Measurements from ENCODE around the gene KCNJ12. TPM values are rescaled to one million over a fixed set of nuclear protein-coding genes. Genes with fewer than 3 reads are reported as not detected.

Gene KCNJ12
- total and polyA plus RNA-seq, 2 of the 4 experiments (the other 2 are of a cell fraction), result under 0.01 to 0.10 TPM

DNA sequence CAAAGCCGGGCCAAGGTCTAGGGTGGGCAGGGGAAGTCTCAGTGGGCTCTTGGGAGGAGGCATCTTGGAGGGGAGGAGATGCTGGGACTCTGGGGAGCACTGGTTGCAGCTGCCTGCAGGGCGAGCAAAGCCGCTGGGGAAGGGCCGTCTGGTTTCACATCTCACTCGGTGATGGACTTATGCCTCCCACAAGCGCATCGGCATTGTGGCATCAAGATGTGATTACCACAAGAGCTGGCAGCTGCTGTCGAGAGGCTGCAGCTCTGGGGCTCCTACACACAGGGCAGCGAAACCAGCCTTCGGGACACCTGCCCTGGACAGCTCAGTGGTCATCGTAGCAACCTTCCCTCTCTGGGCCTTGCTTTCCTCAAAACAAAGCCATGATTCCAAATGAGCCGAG, 3.1 kb upstream of the KCNJ12 start:
- Histone ChIP-seq H3K23ac (ENCODE audit: low read depth, low read length) (no peak overlapping the region), H2BK5ac (ENCODE audit: low read depth, low read length, poor library complexity, severe bottlenecking) (no peak overlapping the region), H3K9me1 (ENCODE audit: insufficient read depth, low read length) (no peaks in the 10 kb centered on the region), H3K4ac (ENCODE audit: low read depth, low read length) (no peak overlapping the region), H4K8ac (ENCODE audit: low read depth in 2 of 2, low read length in 2 of 2) (no peak overlapping the region), H3K27ac (ENCODE audit: insufficient read depth, low read length) (no peak overlapping the region), H2BK120ac (ENCODE audit: low read depth, low read length) (no peak overlapping the region), H2BK15ac (ENCODE audit: low read depth, low read length) (no peak overlapping the region), H3K18ac (ENCODE audit: low read depth, low read length) (no peak overlapping the region), H3K79me1 (ENCODE audit: low read depth in 1 of 2, low read length in 2 of 2) (no peaks in the 10 kb centered on the region), H2AK5ac (ENCODE audit: low read depth, low read length) (no peak overlapping the region), H4K91ac (ENCODE audit: insufficient read depth, low read depth, low read length) (no peak overlapping the region), H3K9ac (ENCODE audit: low read depth, low read length) (no peak overlapping the region), H2BK20ac (ENCODE audit: low read depth, low read length) (no peak overlapping the region), H4K20me1 (ENCODE audit: insufficient read depth, low read length) (no peaks in the 10 kb centered on the region; the same call in 1 of the 2 replicates), H3K4me2 (ENCODE audit: low read depth, low read length) (no peak overlapping the region), H3K9me3 (ENCODE audit: control insufficient read depth, insufficient read depth, low read length) (no peaks in the 10 kb centered on the region), H3K56ac (ENCODE audit: extremely low read depth, insufficient read depth, low read length) (no peak overlapping the region), H3K4me1 (ENCODE audit: control insufficient read depth, insufficient read depth, low read length) (peaks cover 4% of the 10 kb centered on the region; the same call in 1 of the 2 replicates), H4K5ac (ENCODE audit: low read depth, low read length) (no peak overlapping the region), H3K14ac (replicated peaks; ENCODE audit: low read depth, low read length) (no peak overlapping the region), H3K27me3 (ENCODE audit: control insufficient read depth, insufficient read depth, low read length) (peaks cover 64% of the 10 kb centered on the region), H2AFZ (replicated peaks; ENCODE audit: low read length, poor library complexity) (no peak overlapping the region), H3K36me3 (ENCODE audit: control insufficient read depth, insufficient read depth, low read length) (no peaks in the 10 kb centered on the region), H2AK9ac (replicated peaks; ENCODE audit: low read depth, low read length, poor library complexity) (no peak overlapping the region), H3K4me3 (ENCODE audit: insufficient read depth, low read depth, low read length) (no peak overlapping the region)
- dilution Hi-C loops (cut with HindIII; ENCODE audit: low sequenced_read_pairs, unreplicated experiment), result no loop called here
- TF ChIP-seq, protein P1, sequence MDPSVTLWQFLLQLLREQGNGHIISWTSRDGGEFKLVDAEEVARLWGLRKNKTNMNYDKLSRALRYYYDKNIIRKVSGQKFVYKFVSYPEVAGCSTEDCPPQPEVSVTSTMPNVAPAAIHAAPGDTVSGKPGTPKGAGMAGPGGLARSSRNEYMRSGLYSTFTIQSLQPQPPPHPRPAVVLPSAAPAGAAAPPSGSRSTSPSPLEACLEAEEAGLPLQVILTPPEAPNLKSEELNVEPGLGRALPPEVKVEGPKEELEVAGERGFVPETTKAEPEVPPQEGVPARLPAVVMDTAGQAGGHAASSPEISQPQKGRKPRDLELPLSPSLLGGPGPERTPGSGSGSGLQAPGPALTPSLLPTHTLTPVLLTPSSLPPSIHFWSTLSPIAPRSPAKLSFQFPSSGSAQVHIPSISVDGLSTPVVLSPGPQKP (IDR thresholded peaks at IDR 0.05; ENCODE audit: borderline replicate concordance, low read depth, low read length), result no peak
- no peak for TF ChIP-seq CEBPB (IDR thresholded peaks at IDR 0.05; ENCODE audit: low read depth, low read length)
- no peak for TF ChIP-seq RAD21 (IDR thresholded peaks at IDR 0.05; ENCODE audit: low read length)
- no peak for TF ChIP-seq SMC3 (IDR thresholded peaks at IDR 0.05; ENCODE audit: low read depth, low read length)
- TF ChIP-seq RFX5 (IDR thresholded peaks at IDR 0.05; ENCODE audit: low read depth, low read length), result no peak
- no peak for TF ChIP-seq POLR2A (IDR thresholded peaks at IDR 0.05; ENCODE audit: low read depth, low read length)
- no peak for TF ChIP-seq MAZ (IDR thresholded peaks at IDR 0.05; ENCODE audit: borderline replicate concordance, low read depth, low read length)
- TF ChIP-seq NFE2L2 (IDR thresholded peaks at IDR 0.05; ENCODE audit: low read depth, low read length), result no peak
- TF ChIP-seq, protein P2, sequence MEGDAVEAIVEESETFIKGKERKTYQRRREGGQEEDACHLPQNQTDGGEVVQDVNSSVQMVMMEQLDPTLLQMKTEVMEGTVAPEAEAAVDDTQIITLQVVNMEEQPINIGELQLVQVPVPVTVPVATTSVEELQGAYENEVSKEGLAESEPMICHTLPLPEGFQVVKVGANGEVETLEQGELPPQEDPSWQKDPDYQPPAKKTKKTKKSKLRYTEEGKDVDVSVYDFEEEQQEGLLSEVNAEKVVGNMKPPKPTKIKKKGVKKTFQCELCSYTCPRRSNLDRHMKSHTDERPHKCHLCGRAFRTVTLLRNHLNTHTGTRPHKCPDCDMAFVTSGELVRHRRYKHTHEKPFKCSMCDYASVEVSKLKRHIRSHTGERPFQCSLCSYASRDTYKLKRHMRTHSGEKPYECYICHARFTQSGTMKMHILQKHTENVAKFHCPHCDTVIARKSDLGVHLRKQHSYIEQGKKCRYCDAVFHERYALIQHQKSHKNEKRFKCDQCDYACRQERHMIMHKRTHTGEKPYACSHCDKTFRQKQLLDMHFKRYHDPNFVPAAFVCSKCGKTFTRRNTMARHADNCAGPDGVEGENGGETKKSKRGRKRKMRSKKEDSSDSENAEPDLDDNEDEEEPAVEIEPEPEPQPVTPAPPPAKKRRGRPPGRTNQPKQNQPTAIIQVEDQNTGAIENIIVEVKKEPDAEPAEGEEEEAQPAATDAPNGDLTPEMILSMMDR (conservative IDR thresholded peaks at IDR 0.05; ENCODE audit: low read depth, low read length), result no peak
- TF ChIP-seq CHD1 (IDR thresholded peaks at IDR 0.05; ENCODE audit: low read depth, low read length), result no peak
- TF ChIP-seq BHLHE40 (IDR thresholded peaks at IDR 0.05; ENCODE audit: low read depth, low read length), result no peak
- no peak for TF ChIP-seq FOS (IDR thresholded peaks at IDR 0.05; ENCODE audit: low read depth, low read length)
- TF ChIP-seq MAFK (IDR thresholded peaks at IDR 0.05; ENCODE audit: low read depth, low read length), result no peak
- no peak for TF ChIP-seq MXI1 (IDR thresholded peaks at IDR 0.05; ENCODE audit: borderline replicate concordance, low read depth, low read length)
- TF ChIP-seq, protein P3, sequence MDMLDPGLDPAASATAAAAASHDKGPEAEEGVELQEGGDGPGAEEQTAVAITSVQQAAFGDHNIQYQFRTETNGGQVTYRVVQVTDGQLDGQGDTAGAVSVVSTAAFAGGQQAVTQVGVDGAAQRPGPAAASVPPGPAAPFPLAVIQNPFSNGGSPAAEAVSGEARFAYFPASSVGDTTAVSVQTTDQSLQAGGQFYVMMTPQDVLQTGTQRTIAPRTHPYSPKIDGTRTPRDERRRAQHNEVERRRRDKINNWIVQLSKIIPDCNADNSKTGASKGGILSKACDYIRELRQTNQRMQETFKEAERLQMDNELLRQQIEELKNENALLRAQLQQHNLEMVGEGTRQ (IDR thresholded peaks at IDR 0.05; ENCODE audit: low read depth, low read length), result no peak
- BruUV-seq (replicated peaks), result no TSS peak
- ChIA-PET CTCF (no interaction called here), POLR2A (ENCODE audit: unreplicated experiment) (no interaction called here)
- no peak for DNase-seq
- in situ Hi-C loops (cut with MboI; ENCODE audit: low sequenced_read_pairs), result no loop called here
- WGBS, 2 experiments (ENCODE audit: extremely low coverage in 2 of 2, insufficient read length in 1 of 2), result 82% methylated on average over 6 of the region's 12 CpGs; no CpG with 5 or more reads in 1 of the 2 experiments
- no peak for ATAC-seq (ENCODE audit: low read depth)
- intact Hi-C loops (cut with micrococcal nuclease), result no loop called here
